ENCODE measurements around the gene PXMP4.

Gene PXMP4

DNA sequence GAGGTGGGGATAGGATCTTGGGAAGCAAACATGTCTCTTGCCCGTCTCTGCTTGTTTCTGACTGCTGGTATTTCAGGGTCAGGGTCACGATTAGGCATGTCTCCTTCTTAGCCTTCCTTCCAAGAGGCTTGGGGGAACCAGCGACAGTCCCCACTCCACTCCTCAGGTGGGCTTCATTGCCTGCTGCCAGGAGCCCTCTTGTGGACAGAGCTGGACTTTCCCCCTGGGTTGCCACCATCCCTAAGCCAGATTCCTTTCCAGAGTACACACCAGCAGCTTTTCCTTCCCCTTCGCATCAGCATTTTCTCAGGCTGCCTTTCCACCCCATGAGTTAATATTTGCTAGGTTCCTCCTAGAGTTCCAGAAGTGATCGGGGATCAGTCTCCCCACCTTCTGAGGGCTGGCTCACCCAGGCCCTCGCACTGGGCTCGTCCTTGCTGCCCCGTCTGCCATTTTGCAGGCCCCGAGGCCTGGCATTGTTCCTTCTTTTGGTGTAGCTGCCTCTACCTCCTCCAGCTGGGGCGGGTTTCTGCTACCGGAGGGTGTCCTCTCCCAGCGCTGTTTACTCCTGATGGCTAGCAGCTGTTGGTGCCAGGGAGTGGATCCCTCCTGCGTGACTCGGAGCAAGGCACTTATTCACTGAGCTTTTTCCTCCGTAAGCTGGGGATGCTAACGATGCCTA, 66.8 kb downstream of the PXMP4 start:
- peak; percentile 43 for DNase-seq

Data from activated CD8-positive, alpha-beta memory T cell treated with anti-CD3 and anti-CD28 coated beads, Interleukin-2, amount 50 U/mL, for 4 hours (primary cell).